SU-DHL-6 (cell line): ENCODE data around the gene SUCLG2.

Experiments used
- H2AFZ ChIP-seq: fragments of 200-600 bp; sonication (generic); 2 replicates; pipeline ENCODE4 v1.6.1; 2014; ENCODE audit warnings: low read depth, mild to moderate bottlenecking, moderate library complexity, mixed read lengths, antibody characterized with exemption, low read length; ENCODE audit not compliant: severe bottlenecking
- H3F3A ChIP-seq: fragments of 200-600 bp; shearing (Covaris generic); 2 replicates; pipeline ENCODE4 v1.6.0; 2016; ENCODE audit warnings: antibody characterized with exemption, mild to moderate bottlenecking; ENCODE audit not compliant: insufficient read depth
- H3K27ac ChIP-seq: fragments of 200-600 bp; sonication (generic); 2 replicates; pipeline ENCODE4 v1.5.1; 2016; ENCODE audit warnings: low read depth, mild to moderate bottlenecking, low read length, moderate library complexity, mixed read lengths
- H3K27me3 ChIP-seq: fragments of 200-600 bp; sonication (generic), shearing (Covaris generic); 2 replicates; pipeline ENCODE4 v1.6.0; 2014; ENCODE audit warnings: mild to moderate bottlenecking, low read length
- H3K36me3 ChIP-seq: fragments of 200-600 bp; sonication (generic); 2 replicates; pipeline ENCODE4 v1.6.1; 2014; ENCODE audit warnings: mild to moderate bottlenecking, low read length, mixed read lengths
- H3K4me2 ChIP-seq: fragments of 300-600, 200-600 bp; shearing (Covaris generic), sonication (generic); 2 replicates; pipeline ENCODE4 v1.6.0; 2014; ENCODE audit warnings: low read length, low read depth, mild to moderate bottlenecking; ENCODE audit not compliant: poor library complexity, severe bottlenecking
- H3K4me3 ChIP-seq: fragments of 200-600 bp; sonication (generic); 2 replicates; pipeline ENCODE4 v1.5.1; 2014; ENCODE audit warnings: antibody characterized with exemption, low read length, mild to moderate bottlenecking, mixed read lengths; ENCODE audit not compliant: insufficient read depth, poor library complexity, severe bottlenecking
- H3K79me2 ChIP-seq: fragments of 200-600 bp; sonication (generic); 2 replicates; pipeline ENCODE4 v1.6.1; 2014; ENCODE audit warnings: mild to moderate bottlenecking, low read length, moderate library complexity; ENCODE audit not compliant: insufficient read depth
- H3K9ac ChIP-seq: fragments of 200-600 bp; sonication (generic); 2 replicates; pipeline ENCODE4 v1.7.0; 2014; ENCODE audit warnings: mild to moderate bottlenecking, low read length
- H3K9me2 ChIP-seq: fragments of 200-600 bp; sonication (generic); replicated peaks from 2 replicates; pipeline ENCODE4 v1.6.1; 2014; ENCODE audit warnings: low read length; ENCODE audit not compliant: insufficient read depth
- H3K9me3 ChIP-seq: fragments of 200-600 bp; sonication (generic); 2 replicates; pipeline ENCODE4 v1.6.1; 2014; ENCODE audit warnings: low read length, mixed read lengths; ENCODE audit not compliant: insufficient read depth
- H4K20me1 ChIP-seq: fragments of 200-600 bp; sonication (generic); 2 replicates; pipeline ENCODE4 v1.6.1; 2014; ENCODE audit warnings: low read depth, mild to moderate bottlenecking, antibody characterized with exemption, low read length, moderate library complexity, mixed read lengths
- EZH2phosphoT487 ChIP-seq: fragments of 200-600 bp; sonication (generic), shearing (Covaris generic); conservative IDR thresholded peaks from 2 replicates; pipeline ENCODE4 v1.6.1; 2018; ENCODE audit warnings: mild to moderate bottlenecking, antibody characterized with exemption, low read length, moderate library complexity, mixed read lengths
- TF ChIP-seq, protein P1 (sequence below): fragments of 200-600 bp; sonication (generic); IDR thresholded peaks from one replicate; pipeline ENCODE4 v1.5.1; 2017; ENCODE audit warnings: antibody characterized with exemption, mild to moderate bottlenecking, low read length, moderate library complexity; ENCODE audit not compliant: insufficient read depth, poor library complexity, severe bottlenecking

SUCLG2 gene

DNA sequence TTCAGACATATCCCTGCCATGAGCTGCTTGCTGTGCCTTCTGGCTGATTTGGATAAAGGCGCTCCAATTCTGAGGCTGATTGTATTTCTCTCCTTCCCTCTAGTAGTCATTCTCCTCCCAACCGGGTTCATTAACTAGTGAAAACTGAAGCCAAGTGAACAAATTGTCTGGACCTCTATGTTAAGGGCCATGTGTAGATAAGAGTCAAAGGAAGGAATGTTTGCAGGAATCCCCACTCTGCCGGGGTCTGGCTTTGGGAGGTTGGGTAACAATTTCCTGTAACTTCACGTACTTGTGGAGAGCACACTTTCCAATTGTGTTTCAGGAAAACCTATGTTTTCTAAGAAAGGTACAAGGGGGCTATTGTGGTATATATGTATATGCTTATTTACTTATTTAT, 38.2 kb upstream of the SUCLG2 start:
- no peaks in the 10 kb centered on the region for H3K9me3 ChIP-seq
- no peak for TF ChIP-seq EZH2phosphoT487
- TF ChIP-seq, protein P1, sequence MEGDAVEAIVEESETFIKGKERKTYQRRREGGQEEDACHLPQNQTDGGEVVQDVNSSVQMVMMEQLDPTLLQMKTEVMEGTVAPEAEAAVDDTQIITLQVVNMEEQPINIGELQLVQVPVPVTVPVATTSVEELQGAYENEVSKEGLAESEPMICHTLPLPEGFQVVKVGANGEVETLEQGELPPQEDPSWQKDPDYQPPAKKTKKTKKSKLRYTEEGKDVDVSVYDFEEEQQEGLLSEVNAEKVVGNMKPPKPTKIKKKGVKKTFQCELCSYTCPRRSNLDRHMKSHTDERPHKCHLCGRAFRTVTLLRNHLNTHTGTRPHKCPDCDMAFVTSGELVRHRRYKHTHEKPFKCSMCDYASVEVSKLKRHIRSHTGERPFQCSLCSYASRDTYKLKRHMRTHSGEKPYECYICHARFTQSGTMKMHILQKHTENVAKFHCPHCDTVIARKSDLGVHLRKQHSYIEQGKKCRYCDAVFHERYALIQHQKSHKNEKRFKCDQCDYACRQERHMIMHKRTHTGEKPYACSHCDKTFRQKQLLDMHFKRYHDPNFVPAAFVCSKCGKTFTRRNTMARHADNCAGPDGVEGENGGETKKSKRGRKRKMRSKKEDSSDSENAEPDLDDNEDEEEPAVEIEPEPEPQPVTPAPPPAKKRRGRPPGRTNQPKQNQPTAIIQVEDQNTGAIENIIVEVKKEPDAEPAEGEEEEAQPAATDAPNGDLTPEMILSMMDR = no peak
- no peak overlapping the region for H3K4me2 ChIP-seq

DNA sequence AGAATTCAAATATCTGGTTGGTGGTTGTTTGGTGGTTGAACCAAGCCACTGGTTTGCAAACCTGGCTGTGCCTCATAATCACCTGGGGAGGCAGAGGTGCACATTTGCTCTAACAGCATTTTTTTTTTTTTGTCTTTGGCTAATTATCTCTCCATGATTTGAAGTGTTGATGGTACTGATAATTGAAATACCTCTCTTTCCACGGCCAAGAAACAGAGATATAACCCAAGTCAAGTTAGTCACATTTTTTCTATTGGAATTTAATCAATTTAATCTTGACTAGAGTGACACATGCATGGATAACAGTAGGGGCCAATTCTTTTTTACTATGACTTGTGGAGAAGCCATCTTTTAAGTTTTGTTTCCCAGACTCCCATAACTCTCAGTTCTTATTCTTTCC, 37.5 kb upstream of the SUCLG2 start:
- Histone ChIP-seq H3K27ac (no peak overlapping the region), H3K36me3 (no peaks in the 10 kb centered on the region), H3K9ac (no peak overlapping the region), H3K4me3 (no peak overlapping the region), H3K9me3 (no peaks in the 10 kb centered on the region), H3K9me2 (no peaks in the 10 kb centered on the region), H3F3A (no peaks in the 10 kb centered on the region), H4K20me1 (no peaks in the 10 kb centered on the region), H3K27me3 (no peaks in the 10 kb centered on the region), H3K79me2 (no peaks in the 10 kb centered on the region), H2AFZ (no peak overlapping the region), H3K4me2 (no peak overlapping the region)
- no peak for TF ChIP-seq EZH2phosphoT487
- TF ChIP-seq, protein P1 = no peak

More for the DNA sequence above, 38.2 kb upstream of the SUCLG2 start:
- Histone ChIP-seq H2AFZ (no peak overlapping the region), H3K79me2 (no peaks in the 10 kb centered on the region), H3K27ac (no peak overlapping the region), H3F3A (no peaks in the 10 kb centered on the region), H3K9ac (no peak overlapping the region), H4K20me1 (no peaks in the 10 kb centered on the region), H3K27me3 (no peaks in the 10 kb centered on the region), H3K4me3 (no peak overlapping the region), H3K9me2 (no peaks in the 10 kb centered on the region), H3K36me3 (no peaks in the 10 kb centered on the region)

DNA sequence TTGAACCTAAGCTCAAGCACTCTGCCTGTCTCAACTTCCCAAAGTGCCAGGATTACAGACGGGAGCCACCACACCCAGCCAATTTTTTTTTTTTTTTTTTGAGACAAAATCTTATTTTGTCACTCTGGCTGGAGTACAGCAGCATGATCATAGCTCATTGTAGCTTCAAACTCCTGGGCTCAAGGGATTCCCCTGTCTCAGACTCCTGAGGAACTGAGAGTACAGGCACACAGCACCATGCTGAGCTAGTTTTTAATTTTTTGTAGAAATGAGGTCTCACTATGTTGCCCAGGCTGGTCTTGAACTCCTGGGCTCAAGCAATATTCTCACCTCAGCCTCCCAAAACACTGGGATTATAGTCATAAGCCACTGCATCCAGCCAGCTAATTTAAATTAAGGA, 36.8 kb upstream of the SUCLG2 start:
- no peaks in the 10 kb centered on the region for H3K36me3 ChIP-seq
- no peak for TF ChIP-seq EZH2phosphoT487
- TF ChIP-seq, protein P1 = no peak
- H3K79me2 ChIP-seq = no peaks in the 10 kb centered on the region
- H3K9me3 ChIP-seq = no peaks in the 10 kb centered on the region
- H3F3A ChIP-seq = no peaks in the 10 kb centered on the region; the same call in 1 of the 2 replicates
- no peak overlapping the region for H3K27ac ChIP-seq
- H3K4me2 ChIP-seq = no peak overlapping the region
- no peaks in the 10 kb centered on the region for H4K20me1 ChIP-seq
- H3K9me2 ChIP-seq = no peaks in the 10 kb centered on the region
- H3K27me3 ChIP-seq = no peaks in the 10 kb centered on the region
- H3K9ac ChIP-seq = no peak overlapping the region
- no peak overlapping the region for H2AFZ ChIP-seq
- no peak overlapping the region for H3K4me3 ChIP-seq

DNA sequence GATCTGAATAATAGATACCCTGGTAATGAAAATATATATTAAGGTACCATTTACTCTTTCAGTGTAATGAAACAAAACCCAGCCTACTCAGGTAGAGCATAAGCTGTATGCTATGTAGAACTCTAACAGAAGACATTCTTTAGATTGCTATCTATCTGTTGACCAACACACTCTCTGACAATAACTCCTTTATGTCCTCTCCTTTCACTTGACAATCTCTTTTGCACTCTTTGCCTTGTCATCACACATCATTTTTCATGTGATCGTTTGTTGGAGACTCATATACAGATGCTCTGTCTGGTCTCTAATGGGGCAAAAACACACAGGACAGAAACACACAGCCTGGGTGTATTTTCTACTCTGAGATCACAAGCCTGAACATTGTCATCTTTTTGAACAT, 35.4 kb upstream of the SUCLG2 start:
- H3F3A ChIP-seq = peaks cover 4% of the 10 kb centered on the region; the same call in 1 of the 2 replicates
- H4K20me1 ChIP-seq = no peaks in the 10 kb centered on the region
- no peaks in the 10 kb centered on the region for H3K79me2 ChIP-seq
- H2AFZ ChIP-seq = no peak overlapping the region
- no peaks in the 10 kb centered on the region for H3K9me2 ChIP-seq
- TF ChIP-seq, protein P1 = no peak
- no peak for TF ChIP-seq EZH2phosphoT487
- H3K36me3 ChIP-seq = no peaks in the 10 kb centered on the region
- no peak overlapping the region for H3K9ac ChIP-seq
- H3K27ac ChIP-seq = no peak overlapping the region
- no peaks in the 10 kb centered on the region for H3K9me3 ChIP-seq
- no peak overlapping the region for H3K4me2 ChIP-seq
- no peak overlapping the region for H3K4me3 ChIP-seq
- no peaks in the 10 kb centered on the region for H3K27me3 ChIP-seq
